ENCODE data around the gene YPEL4. TPM values are rescaled to one million over a fixed set of nuclear protein-coding genes. Genes with fewer than 3 reads are reported as not detected.
A peak's percentile ranks its signal among the peaks of the same experiment; 100 is the strongest.

YPEL4 gene
- total RNA-seq, 1 donor from 2014 or later: 0.44 TPM

DNA sequence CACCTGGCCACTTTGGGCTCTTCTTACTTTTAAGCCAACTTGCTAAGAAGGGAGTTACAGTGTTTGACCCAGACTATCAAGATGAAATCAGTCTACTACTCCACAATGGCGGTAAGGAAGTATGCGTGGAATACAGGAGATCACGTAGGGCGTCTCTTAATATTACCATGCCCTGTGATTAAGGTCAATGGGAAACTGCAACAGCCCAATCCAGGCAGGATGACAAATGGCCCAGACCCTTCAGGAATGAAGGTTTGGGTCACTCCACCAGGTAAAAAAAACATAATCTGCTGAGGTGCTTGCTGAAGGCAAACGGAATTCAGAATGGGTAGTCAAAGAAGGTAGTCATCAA lies 1.0 kb upstream of the YPEL4 start:
- DNase-seq (ENCODE audit: low spot score): no peak

DNA sequence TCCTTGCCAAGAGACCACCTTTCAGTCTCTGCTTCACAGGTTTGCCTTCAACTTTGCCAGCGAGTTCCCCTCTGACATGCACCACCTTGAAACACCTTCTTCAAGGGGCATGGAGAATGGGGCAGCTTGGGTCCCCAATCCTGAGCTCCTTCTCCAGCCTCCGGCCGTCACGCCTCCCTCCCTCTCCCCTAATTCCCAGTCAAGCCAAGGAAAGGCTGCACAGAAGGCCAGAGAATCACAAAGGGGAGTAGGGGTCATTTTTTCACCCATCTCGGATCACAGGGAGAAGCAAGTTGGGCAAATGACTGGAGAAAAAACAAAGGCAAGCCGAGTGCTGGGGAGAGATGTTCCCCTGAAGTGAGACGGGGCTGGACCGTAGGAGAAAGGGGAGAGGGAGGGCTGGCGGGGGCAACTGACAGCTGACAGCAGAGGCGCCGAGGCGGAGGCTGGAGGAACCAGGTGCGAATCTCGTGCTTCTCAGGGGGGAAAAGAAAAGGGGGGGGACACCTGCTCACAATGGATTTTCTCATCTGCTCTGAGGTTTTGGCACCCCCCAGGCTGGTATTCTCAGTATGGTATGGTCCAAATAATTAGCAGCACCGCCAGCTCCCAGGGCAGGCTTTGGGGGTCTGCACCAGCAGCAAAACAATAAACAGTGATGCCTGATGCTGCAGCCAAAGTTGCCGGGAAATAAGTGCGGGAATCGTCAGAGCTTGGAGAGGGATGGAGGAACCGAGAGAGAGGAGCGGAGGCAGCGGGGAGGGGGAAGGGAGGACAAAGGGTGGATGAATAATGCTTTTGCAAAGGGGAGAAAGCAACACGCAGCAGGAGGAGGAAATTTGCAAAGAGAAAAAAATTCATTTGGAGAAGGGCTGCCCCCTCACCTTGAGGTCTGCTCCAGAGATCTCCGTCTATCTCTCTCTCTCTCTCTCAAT lies 644 bp downstream of the YPEL4 start:
- no peak for DNase-seq (ENCODE audit: low spot score)

DNA sequence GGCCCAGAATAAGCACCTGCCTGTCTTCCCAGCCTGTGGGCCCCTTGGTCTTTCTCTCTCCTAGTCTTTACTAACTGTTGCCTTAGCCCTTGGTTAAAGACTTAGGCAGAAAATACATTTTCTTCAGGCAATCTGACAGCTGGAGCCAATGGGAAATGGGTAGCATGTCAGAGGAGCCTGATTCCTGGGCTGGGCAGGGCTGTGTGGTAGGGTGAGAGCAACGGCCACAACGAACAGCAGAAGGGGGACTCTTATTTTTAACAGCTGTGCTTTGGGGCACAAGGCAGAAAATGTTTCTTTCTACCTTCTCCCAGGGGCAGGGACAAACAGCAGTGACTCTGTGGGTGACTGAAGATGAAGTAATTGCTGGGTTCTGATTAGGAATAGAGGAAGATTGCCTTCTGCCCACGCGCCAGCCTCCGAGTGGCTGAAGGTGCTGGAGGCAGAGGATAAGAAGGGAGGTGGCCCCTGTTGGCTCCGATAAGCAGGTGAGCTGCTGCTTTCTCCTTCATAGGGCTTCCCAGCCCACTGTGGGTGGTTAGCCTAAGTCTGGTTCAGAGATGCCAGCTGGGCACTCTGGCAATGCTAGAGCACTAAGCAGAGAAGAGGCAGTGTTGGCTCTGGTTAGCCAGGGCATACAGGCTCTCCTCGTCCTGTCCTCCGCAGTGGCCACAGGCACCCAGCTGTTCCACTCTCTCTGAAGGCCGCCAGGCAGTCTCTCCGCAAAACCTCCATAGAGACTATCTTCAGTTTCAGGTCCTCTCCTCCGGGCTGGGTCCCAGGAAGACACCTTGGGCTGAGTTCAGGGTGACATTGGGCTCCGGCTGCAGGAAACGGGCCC lies 1.5 kb downstream of the YPEL4 start:
- DNase-seq (ENCODE audit: low spot score): no peak

DNA sequence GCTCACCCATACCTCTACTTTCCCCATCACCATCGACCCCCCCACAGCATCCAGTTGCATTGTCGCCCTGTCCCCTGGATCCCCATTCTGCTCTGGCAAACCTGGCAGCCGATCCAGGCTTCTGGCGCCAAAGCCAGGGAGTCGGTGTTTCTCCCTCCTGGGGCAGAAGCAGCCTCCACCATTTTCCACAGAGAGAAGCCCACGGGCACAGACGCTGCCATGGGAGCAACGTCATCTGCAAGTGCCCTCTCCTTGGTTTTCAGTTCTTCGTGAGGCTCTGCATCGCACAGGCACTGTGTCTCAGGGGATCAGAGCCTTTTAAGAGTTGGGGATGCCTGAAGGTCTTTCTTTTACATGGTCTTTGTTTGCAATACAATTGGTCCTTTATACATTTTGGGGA lies 2.3 kb downstream of the YPEL4 start:
- no peak for DNase-seq (ENCODE audit: low spot score)

DNA sequence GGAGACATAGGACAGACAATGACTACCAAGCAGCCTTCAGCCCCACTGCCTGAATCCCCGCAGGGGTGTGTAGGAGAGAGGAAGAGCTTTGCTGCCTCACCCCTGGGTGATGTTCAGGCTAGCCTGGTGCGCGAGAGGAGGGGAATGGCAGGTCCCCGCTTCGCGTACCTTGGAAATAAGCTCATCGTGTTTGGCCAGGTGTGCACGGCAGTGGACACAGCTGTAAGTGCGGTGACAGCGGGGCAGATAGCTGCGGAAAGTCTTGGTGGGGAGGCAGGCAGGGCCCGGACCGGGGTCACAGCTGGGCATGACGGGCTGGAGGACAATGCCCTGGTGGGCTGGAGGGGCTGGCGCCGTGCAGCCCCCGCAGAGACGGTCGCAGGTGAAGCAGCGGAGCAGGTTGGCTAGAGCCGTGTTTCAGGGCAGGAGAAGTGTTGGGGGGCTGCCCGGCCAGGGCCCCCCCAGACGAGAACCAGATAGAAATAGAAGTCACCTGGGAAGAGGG lies 2.9 kb downstream of the YPEL4 start:
- DNase-seq (ENCODE audit: low spot score): no peak

DNA sequence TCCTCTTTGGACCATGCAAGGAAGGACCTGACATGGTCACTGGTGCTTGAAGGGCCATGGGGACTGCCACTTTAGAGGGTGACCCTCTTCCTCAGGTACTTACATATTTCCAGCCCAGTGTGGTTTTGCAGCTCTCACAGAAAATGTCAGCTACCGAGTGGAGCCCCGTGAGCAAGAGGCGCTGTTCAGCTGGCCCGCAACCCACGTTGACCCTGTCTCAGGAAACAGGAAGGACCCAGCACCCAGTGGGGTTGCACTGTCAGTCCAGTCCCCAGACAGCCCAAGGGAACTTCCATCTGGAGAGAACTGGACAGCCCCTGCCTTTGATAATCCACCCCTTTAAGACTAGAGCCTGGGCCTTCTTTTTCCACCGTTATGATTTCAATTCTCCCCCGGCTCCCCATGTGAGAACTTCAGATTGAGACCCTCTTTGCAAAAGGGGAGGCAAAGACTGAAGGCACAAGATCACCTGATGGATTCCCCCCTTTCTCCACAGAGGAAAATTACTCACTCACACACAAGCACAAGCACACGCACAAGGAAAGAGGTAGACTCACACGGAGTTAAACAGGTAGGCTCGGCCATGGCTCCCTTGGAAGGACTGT lies 3.4 kb downstream of the YPEL4 start:
- DNase-seq (ENCODE audit: low spot score): no peak

DNA sequence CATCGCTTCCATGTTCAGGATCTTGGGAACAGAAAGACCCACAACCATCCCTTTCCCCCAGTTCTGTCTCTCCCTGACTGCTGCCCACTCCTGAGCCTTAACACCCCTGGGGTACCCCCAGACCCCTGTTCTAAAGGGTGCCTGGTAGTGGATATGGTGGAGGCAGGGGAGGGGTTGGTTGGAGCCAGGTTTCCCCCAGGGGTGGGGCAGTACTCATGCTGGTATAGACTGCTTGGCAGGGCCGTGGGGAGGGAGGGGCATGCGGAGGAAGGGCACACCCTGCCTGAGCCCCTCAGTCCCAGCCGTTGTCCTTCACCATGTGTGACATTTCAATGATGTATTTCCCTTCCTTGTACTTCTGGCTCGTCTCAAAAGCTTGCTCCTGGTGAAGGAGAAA lies 4.0 kb downstream of the YPEL4 start:
- DNase-seq (ENCODE audit: low spot score): no peak

DNA sequence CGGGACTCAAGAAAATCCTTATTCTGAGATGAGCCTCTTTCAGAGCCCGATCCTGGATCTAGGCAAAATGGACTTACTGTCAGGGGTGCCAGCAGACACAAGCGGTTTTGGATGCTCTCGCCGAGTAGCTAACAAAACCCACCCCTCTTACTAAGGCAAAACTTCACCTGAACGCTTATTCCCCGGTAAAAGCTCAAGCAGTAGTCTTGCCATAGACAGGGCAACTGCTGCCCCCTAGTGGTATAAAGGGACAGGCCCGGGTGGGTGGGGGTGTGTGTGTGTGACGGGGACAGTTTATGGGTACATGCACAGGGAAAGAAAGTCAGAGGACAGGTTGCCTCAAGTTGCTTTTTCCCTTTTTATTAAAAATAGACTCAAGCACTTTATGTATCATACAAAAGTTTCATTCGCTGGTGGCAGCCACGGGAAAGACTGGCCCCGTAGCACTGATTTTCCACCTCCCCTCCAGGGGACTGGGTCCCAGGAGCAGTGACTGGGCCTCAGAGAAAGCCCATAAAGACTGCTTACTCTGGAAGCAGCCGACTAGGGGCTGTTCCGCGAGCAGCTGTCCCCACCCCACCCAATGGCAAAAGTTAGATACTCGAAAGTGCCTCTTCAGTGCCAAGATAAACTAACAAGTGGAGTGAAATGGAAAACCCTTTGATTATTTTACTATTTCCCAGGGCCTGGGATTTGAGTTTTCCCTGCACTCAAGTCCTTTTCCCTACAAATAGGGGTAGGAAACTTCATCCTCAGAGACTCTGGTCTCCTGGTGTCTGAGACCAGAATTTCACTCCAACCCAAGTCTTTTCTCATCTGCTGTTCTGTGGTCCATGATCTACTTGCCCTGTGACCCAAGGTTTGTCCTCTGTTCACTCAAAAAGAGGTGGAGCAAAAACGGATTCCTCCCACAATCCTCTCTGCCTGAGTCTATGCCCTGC lies 4.7 kb downstream of the YPEL4 start:
- DNase-seq (ENCODE audit: low spot score): peak; percentile 89

DNA sequence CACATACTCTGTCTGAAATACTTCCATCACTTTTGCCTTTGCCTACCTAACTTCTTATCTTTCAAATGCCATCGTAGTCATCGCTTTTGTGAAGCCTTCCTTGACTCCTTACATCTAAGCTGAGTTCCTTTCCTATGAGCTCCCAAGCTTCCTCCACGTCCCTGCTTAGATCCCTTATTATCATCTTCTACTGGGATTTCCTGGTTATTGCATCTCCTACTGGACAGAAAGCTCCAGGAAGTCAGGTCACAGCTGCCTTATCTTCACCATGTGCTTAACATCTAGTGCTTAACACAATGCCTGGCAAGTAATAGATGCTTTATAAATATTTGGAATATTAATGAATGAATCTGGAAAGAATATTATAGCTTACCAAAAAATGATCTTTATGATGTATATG lies 5.9 kb downstream of the YPEL4 start:
- no peak for DNase-seq (ENCODE audit: low spot score)

DNA sequence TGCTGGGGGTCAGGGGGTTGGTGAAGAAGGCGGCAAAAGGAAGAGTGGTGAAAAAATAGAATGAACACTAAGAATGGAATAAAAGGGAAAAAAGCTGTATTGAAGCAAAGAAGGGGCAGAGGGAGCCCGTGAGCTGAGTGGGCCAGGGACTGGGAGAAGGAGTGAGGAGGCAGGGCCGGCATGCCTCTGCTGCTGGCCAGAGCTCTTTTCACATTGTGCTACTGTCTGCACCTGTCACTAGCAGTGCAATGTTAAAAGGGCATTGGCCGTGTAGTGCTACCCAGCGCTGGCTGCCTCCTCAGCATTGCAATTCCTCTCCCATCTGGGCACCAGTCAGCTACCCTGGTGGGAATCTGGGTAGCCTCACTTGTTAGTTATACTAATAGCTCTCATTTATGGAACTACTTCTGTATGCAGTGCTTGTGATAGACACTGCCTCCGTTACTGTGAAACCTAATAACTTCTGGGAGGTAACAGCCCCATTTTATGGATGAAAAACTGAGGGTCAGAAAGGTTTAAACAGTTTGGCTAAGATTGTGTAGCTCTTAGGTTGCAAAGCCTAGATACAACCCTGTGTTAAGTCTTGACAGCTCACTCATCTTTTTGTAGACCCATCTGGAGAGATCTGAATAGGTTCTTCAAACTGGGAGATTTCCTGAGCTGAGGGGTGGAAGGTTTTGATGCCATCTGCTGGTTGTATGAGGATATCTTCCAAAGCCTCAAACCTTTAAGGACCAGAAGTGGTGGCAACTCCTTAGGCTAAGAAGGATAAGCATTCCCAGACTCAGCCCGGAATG lies 8.5 kb downstream of the YPEL4 start:
- DNase-seq (ENCODE audit: low spot score): no peak

DNA sequence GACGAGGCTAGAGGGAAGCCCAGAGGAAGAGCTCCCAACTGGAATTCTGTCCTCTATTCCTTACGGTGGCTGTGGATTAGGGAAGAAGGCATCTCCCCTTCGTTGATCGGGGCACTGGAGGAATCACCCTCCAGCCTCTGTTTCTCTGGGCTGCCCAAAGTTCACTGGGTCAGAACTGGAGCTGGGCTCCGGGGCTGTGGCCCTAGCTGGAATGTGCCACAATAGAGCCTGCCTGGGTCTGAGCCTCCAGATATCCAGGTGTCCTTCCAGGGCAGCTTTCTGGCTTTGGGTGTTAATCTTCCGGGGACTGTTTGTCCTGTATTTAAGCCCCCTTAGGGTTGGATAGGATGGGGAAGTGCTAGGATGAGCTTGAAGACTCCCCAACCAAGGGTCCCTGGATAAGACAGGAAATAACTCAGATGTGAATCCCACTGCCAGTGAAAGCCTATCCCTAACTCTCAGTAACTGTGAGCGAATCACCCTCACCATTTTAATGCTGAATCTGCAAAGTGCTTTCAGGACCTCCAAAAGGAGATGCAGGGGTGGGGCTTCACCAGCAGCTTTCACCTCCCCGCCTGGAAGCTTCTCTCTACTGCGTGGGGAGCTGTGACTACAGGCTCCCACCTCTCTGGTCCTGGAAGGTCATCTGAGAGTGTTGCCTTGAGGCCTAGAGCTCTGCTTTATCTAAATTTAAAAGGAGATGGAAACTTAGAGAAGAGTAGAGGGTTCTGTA lies 9.5 kb downstream of the YPEL4 start:
- no peak for DNase-seq (ENCODE audit: low spot score)

DNA sequence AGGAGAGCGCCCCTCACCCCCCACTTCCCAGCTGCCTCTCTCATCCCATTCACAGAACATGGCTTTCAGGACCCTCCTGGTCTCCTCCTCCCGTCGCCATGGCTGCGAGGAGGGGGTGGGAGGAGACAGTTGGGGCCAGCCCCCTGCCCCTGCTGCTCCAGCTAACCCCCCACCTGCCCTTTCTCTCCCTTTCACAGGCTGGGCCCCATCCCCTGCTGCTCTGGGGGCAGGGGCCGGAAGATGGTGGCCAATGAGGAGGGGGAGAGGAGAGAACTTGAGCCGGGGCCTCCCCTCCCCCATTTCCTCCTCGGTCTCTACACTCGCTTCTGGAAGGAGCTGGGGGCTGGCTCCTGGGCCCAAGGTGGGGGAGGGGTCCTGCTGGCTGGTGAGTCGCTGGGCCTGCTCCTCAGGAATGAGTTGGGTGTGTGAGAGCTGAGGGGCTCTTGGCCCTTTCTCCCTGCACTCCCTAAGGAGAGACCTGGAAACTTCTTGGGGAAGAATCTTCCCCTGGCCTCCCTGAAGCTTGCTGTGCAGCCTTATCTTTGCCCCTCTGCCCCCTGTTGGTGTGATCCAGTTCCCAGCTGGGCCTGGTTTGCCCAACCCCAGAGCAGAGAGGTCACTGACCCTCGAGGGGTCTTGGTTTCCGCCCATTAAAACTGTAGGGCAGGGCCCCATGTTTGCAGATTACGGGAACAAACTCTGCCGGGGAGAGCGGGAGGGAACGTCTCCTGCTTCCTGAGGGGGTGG lies 10.2 kb downstream of the YPEL4 start:
- no peak for DNase-seq (ENCODE audit: low spot score)

DNA sequence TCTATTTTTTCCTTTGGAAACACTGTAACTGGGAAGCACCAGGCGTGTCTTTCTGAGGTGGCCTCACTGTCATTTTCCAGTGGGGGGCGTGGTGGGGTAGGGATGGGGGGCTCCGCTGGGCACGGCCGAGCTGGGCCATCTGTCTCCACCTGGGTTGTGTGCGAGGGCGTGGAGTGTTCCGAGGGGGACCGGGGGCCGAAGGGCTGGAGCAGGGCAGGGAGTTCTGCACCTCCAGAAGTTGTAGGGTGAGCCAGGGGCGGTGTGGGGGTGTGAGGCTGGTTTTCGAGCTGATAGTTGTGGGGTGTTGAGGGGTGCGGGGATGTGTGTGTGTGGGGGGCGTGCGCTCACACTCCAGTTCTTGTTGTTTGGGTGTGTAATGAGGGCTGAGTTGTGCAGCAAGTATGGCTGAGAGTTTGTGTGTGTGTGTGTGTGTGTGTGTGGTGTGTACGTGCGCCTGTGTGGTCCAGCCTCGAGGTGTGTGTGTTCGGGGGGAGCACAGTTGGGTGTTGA lies 10.8 kb downstream of the YPEL4 start:
- no peak for DNase-seq (ENCODE audit: low spot score)

DNA sequence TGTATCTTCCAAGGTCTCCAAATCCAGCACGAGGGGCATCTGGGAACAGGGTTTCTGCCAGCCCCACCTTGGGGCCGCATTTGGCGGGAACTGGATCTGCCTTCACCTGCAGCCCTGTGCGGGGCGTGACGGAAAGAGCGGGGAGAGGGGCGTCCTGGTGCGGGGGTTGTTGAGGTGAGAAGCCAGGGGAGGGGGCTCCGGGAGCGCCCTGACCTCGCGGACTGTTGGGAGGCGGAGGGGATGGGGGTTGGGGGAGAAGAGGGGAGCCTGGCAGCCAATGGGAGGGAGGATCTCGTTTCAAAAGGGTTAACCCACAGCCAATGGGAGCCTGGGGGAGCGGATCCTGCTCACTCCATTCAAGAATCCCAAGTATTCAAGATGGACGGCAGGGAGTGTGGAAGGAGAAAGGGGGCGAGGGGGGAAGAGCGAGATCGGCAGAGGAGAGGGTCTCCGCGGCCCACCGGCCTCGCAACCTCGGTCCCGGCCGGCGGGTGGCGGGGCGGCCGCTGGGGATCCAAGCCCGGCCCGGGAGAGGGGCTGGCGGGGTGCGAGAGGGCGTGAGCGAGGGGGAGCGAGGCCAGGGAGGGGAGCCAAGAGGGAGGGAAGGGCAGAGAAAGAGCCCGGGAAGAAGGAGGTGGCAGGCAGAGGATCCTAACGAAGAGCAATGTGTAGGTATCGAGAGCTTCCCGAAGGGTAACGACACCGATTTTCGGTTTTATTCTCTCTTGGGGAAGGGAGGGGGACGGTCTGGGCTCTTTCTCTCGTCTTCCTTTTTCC lies 11.5 kb downstream of the YPEL4 start:
- peak; percentile 79 for DNase-seq (ENCODE audit: low spot score)

DNA sequence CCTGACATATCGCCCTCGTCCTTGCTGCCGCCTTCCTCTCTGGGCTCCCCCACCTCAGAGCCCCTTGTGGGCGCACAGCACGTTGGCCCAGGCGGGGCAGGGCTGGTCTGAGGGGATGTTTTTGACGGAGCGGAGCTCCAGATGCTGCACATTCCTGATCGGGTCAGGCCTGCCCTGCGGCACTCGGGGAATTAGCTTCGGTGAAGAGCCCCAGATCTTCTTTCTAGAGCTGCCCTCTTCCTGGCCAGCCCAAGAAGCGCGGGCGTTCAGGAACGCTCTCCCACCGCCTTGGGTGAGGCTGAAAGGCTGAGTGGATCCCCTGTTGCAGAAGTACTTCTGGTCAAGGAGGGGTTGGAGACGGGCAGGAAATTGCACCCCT lies 12.1 kb downstream of the YPEL4 start:
- no peak for DNase-seq (ENCODE audit: low spot score)

DNA sequence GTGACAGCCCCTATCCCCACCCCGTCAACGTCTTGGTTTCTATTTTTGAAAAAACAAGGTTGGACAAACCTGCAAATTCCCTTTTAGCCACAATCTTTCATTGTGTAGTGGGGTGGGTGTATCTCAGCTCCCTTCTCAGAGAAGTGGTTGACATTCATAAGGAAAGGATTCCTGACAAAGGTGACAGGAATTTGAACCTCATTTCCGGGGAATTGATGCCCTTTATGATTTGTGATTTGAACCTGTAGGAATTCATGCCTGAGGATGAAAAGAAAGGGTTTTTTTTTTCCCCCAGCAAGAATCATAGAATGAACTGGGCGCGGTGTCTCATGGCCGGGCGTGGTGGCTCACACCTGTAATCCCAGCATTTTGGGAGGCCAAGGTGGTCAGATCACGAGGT lies 14.5 kb downstream of the YPEL4 start:
- DNase-seq (ENCODE audit: low spot score): no peak

DNA sequence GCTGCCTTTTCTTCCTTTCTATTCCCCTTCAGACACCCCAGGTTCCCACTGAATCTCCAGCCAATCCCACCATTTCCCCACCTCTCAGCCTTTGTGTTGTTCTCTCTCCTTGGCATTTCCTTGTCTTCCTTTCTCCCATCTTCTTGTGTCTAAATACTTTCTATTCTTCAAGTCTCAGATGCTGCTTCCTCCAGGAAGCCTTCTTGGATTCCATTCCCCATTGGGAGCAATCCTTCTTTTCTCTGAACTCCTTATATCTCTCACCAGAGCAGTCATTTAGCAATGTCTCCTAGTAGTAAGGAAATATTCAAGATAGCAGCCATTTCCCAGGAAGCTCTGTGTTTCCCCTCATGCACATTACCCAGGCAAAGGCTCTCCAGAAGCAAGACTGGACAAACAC lies 15.4 kb downstream of the YPEL4 start:
- no peak for DNase-seq (ENCODE audit: low spot score)

All from ureter (tissue), 1 donor.